OCI-LY7 (cell line): ENCODE measurements around the gene RBCK1. TPM values are rescaled to one million over a fixed set of nuclear protein-coding genes. Genes with fewer than 3 reads are reported as not detected.

Source experiments
- BruUV-seq: library from RNA; stranded (reverse); fragments of 400-500 nt; replicated peaks from 2 replicates; lab custom pipeline; 2021; lab: Mats Ljungman, UMichigan
- CTCF ChIA-PET: fragments of 300-600 bp; sonication (Branson Sonifier 250); formaldehyde crosslinking; loops from one replicate; lab custom pipeline; 2022; ENCODE audit warnings: antibody characterized with exemption; ENCODE audit not compliant: unreplicated experiment; lab: Charles Lee
- POLR2A ChIA-PET: fragments of 300-600 bp; sonication (Branson Sonifier 250); formaldehyde crosslinking; loops from one replicate; lab custom pipeline; 2022; ENCODE audit warnings: antibody characterized with exemption; lab: Charles Lee
- DNase-seq: peaks from one replicate; pipeline ENCODE4 v3.0.0-alpha.2; 2015; ENCODE audit warnings: low spot score
- H2AFZ ChIP-seq: fragments of 200-600 bp; sonication (generic), shearing (Covaris generic); 2 replicates; pipeline ENCODE4 v1.6.1; 2014; ENCODE audit warnings: mild to moderate bottlenecking, antibody characterized with exemption, low read length, moderate library complexity
- H3K27ac ChIP-seq: fragments of 200-600 bp; sonication (generic); 2 replicates; pipeline ENCODE4 v1.5.1; 2014; ENCODE audit warnings: mixed run types, low read depth, mild to moderate bottlenecking, moderate library complexity, low read length, inconsistent platforms; ENCODE audit not compliant: poor library complexity, severe bottlenecking
- H3K36me3 ChIP-seq: fragments of 200-600 bp; sonication (generic); 2 replicates; pipeline ENCODE4 v1.6.1; 2014; ENCODE audit warnings: mild to moderate bottlenecking, antibody characterized with exemption, low read length, moderate library complexity, mixed read lengths; ENCODE audit not compliant: insufficient read depth
- H3K4me1 ChIP-seq: fragments of 200-600 bp; sonication (generic); 2 replicates; pipeline ENCODE4 v1.5.1; 2014; ENCODE audit warnings: mild to moderate bottlenecking, low read length; ENCODE audit not compliant: insufficient read depth, poor library complexity, severe bottlenecking
- H3K4me2 ChIP-seq: fragments of 200-600 bp; sonication (generic); 2 replicates; pipeline ENCODE4 v1.6.1; 2014; ENCODE audit warnings: mild to moderate bottlenecking, low read length
- H3K4me3 ChIP-seq: fragments of 200-600 bp; sonication (generic); 2 replicates; pipeline ENCODE4 v1.5.1; 2014; ENCODE audit warnings: mild to moderate bottlenecking, low read depth, low read length; ENCODE audit not compliant: poor library complexity, severe bottlenecking
- H3K79me2 ChIP-seq: fragments of 200-600 bp; sonication (generic); 2 replicates; pipeline ENCODE4 v1.6.1; 2016; ENCODE audit warnings: low read depth, mild to moderate bottlenecking, low read length, moderate library complexity, mixed read lengths; ENCODE audit not compliant: insufficient read depth
- H3K9me2 ChIP-seq: fragments of 200-600 bp; sonication (generic); 2 replicates; pipeline ENCODE4 v1.6.1; 2016; ENCODE audit warnings: mild to moderate bottlenecking, low read length, mixed read lengths; ENCODE audit not compliant: insufficient read depth
- H3K9me3 ChIP-seq: fragments of 200-600 bp; sonication (generic); 2 replicates; pipeline ENCODE4 v1.6.1; 2014; ENCODE audit warnings: mild to moderate bottlenecking, mixed run types, low read length, mixed read lengths
- H4K20me1 ChIP-seq: fragments of 200-600 bp; sonication (generic); 2 replicates; pipeline ENCODE4 v1.6.1; 2014; ENCODE audit warnings: mild to moderate bottlenecking, antibody characterized with exemption, low read length, moderate library complexity, mixed read lengths; ENCODE audit not compliant: insufficient read depth
- EZH2phosphoT487 ChIP-seq: fragments of 200-600 bp; sonication (generic); IDR thresholded peaks from 2 replicates; pipeline ENCODE4 v1.6.1; 2018; ENCODE audit warnings: low read depth, borderline replicate concordance, mild to moderate bottlenecking, mixed run types, antibody characterized with exemption, low read length, moderate library complexity, mixed read lengths
- intact Hi-C: fragments of 100-400 bp; cut with micrococcal nuclease; formaldehyde crosslinking; loops from one replicate; pipeline ENCODE4 v1.10.0; 2022; ENCODE audit not compliant: unreplicated experiment
- total RNA-seq, 2 experiments: library from RNA; depleted of rRNA in 1 of 2; stranded (reverse); fragments of >200 nt in 1 of 2; shearing (Covaris generic) in 1 of 2; gene quantifications; 2 replicates each; pipeline ENCODE4 v1.2.3, GENCODE V29; 2014 to 2022
- TF ChIP-seq, protein P1 (sequence below): fragments of 200-600 bp; sonication (generic); conservative IDR thresholded peaks from 2 replicates; pipeline ENCODE4 v1.5.1; 2014; ENCODE audit warnings: mild to moderate bottlenecking, antibody characterized with exemption, low read length, moderate library complexity, mixed read lengths

RBCK1 gene
- total RNA-seq, 2 experiments from 2014 or later, result 82.9 to 140 TPM

DNA sequence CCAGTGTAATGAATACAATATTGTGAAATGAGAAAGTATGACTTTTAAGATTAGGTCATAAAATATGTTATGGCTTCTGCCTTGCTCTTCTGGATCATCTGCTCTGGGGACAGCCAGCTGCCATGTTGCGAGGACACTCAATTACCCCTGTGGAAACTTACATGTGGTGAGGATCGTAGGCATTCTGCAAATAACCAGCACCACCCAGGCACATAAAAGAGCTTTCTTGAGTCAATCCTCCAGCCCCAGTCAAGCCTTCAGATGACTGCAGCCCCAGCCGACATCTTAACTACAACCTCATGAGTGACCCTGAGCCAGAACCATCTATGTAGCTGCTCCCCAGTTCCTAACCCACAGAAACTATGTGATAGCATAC lies 4.5 kb upstream of the RBCK1 start:
- CTCF ChIA-PET, result no interaction called here
- H3K79me2 ChIP-seq, result peaks cover 4% of the 10 kb centered on the region; the same call in 1 of the 2 replicates
- peaks cover 6% of the 10 kb centered on the region for H3K36me3 ChIP-seq
- H2AFZ ChIP-seq, result no peak overlapping the region
- POLR2A ChIA-PET, result interaction anchor here (0.7 to 6.0 kb wide), 4 partner anchors 10 to 42 kb away, joined by 3 to 44 read pairs (median 8); partner anchors contain the start of gene TRIB3
- TF ChIP-seq, protein P1, sequence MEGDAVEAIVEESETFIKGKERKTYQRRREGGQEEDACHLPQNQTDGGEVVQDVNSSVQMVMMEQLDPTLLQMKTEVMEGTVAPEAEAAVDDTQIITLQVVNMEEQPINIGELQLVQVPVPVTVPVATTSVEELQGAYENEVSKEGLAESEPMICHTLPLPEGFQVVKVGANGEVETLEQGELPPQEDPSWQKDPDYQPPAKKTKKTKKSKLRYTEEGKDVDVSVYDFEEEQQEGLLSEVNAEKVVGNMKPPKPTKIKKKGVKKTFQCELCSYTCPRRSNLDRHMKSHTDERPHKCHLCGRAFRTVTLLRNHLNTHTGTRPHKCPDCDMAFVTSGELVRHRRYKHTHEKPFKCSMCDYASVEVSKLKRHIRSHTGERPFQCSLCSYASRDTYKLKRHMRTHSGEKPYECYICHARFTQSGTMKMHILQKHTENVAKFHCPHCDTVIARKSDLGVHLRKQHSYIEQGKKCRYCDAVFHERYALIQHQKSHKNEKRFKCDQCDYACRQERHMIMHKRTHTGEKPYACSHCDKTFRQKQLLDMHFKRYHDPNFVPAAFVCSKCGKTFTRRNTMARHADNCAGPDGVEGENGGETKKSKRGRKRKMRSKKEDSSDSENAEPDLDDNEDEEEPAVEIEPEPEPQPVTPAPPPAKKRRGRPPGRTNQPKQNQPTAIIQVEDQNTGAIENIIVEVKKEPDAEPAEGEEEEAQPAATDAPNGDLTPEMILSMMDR, result no peak
- no peak for TF ChIP-seq EZH2phosphoT487
- no peak overlapping the region for H3K4me3 ChIP-seq
- no peak for DNase-seq
- H3K4me1 ChIP-seq, result peaks cover 60% of the 10 kb centered on the region
- H3K27ac ChIP-seq, result peak overlapping the region; percentile 87
- peaks cover 11% of the 10 kb centered on the region; the same call in 1 of the 2 replicates for H3K9me3 ChIP-seq
- intact Hi-C loops, result loop anchor here (2.0 kb wide), 1 partner anchor 59 kb away; the partner anchor contains the start of gene TBC1D20
- H3K4me2 ChIP-seq, result no peak overlapping the region
- no peaks in the 10 kb centered on the region for H4K20me1 ChIP-seq
- no TSS peak for BruUV-seq
- H3K9me2 ChIP-seq, result no peaks in the 10 kb centered on the region

DNA sequence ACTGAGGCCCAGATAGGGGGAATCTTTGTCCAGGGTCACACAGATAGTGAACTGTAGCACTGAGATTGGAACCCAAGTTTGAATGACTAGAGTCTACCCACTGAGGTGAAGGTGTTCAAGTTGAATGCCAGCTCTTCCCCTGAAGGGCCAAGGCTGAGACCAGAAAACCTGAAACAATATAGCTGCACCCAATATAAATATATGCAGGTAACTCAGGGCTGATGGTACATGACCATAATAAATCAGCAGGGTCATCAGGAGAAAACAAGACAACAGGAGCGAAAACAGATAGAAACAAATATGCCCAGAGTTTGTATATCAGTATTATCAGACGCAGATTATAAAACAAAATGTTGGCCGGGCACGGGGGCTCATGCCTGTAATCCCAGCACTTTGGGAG lies 4.0 kb upstream of the RBCK1 start:
- no peaks in the 10 kb centered on the region for H4K20me1 ChIP-seq
- POLR2A ChIA-PET, result interaction anchor here (0.7 to 6.0 kb wide), 4 partner anchors 9 to 42 kb away, joined by 3 to 44 read pairs (median 8); partner anchors contain the start of gene TRIB3
- no peaks in the 10 kb centered on the region for H3K9me2 ChIP-seq
- peaks cover 60% of the 10 kb centered on the region for H3K4me1 ChIP-seq
- intact Hi-C loops, result no loop called here
- no peak overlapping the region for H3K4me3 ChIP-seq
- TF ChIP-seq EZH2phosphoT487, result no peak
- TF ChIP-seq, protein P1, result no peak
- no peak overlapping the region for H3K4me2 ChIP-seq
- BruUV-seq, result no TSS peak
- no peak overlapping the region for H3K27ac ChIP-seq
- CTCF ChIA-PET, result no interaction called here
- DNase-seq, result no peak
- peaks cover 11% of the 10 kb centered on the region; the same call in 1 of the 2 replicates for H3K9me3 ChIP-seq
- no peak overlapping the region for H2AFZ ChIP-seq
- peaks cover 9% of the 10 kb centered on the region; the same call in 1 of the 2 replicates for H3K79me2 ChIP-seq
- peaks cover 3% of the 10 kb centered on the region; the same call in 1 of the 2 replicates for H3K36me3 ChIP-seq
